ENCODE data around the gene GDAP2.

DNA sequence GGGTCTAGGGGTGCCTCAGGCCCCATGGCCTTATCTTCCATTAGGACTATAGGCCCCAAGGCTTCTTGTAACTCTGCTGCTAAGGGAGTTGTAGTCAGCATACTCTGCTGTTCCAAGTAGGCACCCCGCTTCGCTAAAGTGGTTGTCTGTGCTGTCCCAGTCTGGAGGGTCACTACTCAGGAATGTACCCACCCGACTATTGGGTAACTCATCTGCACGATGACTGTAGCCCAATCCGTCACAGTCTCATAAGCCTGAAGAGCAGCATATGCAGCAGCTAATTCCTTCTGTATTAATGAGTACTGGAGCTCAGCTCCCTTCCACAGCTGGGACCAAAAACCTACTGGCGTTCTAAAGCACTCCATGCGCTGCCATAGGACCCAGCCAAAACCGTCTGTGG is 111.0 kb downstream of the GDAP2 start:
- TF ChIP-seq EZH2 (IDR thresholded peaks at IDR 0.05; ENCODE audit: borderline replicate concordance) (no peak), EZH2phosphoT487 (IDR thresholded peaks at IDR 0.05; ENCODE audit: low read depth, severe bottlenecking, unreplicated experiment) (no peak)
- TF ChIP-seq, protein P1, sequence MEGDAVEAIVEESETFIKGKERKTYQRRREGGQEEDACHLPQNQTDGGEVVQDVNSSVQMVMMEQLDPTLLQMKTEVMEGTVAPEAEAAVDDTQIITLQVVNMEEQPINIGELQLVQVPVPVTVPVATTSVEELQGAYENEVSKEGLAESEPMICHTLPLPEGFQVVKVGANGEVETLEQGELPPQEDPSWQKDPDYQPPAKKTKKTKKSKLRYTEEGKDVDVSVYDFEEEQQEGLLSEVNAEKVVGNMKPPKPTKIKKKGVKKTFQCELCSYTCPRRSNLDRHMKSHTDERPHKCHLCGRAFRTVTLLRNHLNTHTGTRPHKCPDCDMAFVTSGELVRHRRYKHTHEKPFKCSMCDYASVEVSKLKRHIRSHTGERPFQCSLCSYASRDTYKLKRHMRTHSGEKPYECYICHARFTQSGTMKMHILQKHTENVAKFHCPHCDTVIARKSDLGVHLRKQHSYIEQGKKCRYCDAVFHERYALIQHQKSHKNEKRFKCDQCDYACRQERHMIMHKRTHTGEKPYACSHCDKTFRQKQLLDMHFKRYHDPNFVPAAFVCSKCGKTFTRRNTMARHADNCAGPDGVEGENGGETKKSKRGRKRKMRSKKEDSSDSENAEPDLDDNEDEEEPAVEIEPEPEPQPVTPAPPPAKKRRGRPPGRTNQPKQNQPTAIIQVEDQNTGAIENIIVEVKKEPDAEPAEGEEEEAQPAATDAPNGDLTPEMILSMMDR (IDR thresholded peaks at IDR 0.05; ENCODE audit: poor library complexity) = no peak
